Heart right ventricle (tissue), 16 donors: ENCODE results near the gene EN2. TPM values are rescaled to one million over a fixed set of nuclear protein-coding genes. Genes with fewer than 3 reads are reported as not detected.
A peak's percentile ranks its signal among the peaks of the same experiment; 100 is the strongest.

ENCODE experiments used
- ATAC-seq, 8 donors: fragments of 200-7000 bp; cut with Tn5 transposase; one replicate each; pipeline ENCODE4 v1.9.1; 2020; ENCODE audit warnings: mild to moderate bottlenecking in 8 of 8, moderate library complexity in 8 of 8, moderate number of reproducible peaks in 1 of 8
- DNase-seq, 2 donors: peaks; one replicate each; pipeline ENCODE4 v3.0.0-alpha.2; 2020
- H3K27ac ChIP-seq, 10 donors: fragments of 200-600 bp; sonication (generic) in 2 of 10; one replicate each; pipeline versions ENCODE4 v1.5.0 to v1.8.0; 2020 to 2022; ENCODE audit warnings: mild to moderate bottlenecking in 3 of 10
- H3K27me3 ChIP-seq, 7 donors: fragments of 200-600 bp; one replicate each; pipeline ENCODE4 v1.8.0; 2021 to 2022; ENCODE audit warnings: mild to moderate bottlenecking in 2 of 7
- H3K36me3 ChIP-seq, 9 donors: fragments of 200-600 bp; sonication (generic) in 1 of 9; one replicate each; pipeline versions ENCODE4 v1.5.0 to v1.8.0; 2020 to 2022; ENCODE audit warnings: mild to moderate bottlenecking in 2 of 9
- H3K4me1 ChIP-seq, 9 donors: fragments of 200-600 bp; sonication (generic) in 1 of 9; one replicate each; pipeline versions ENCODE4 v1.5.0 to v1.8.0; 2020 to 2022; ENCODE audit warnings: mild to moderate bottlenecking in 4 of 9
- H3K4me3 ChIP-seq, 10 donors: fragments of 200-600 bp; sonication (generic) in 2 of 10; one replicate each; pipeline versions ENCODE4 v1.5.0 to v1.8.0; 2020 to 2022; ENCODE audit warnings: mild to moderate bottlenecking in 7 of 10, moderate library complexity in 2 of 10
- H3K9me3 ChIP-seq, 11 donors: fragments of 200-600 bp in 10 of 11; sonication (generic) in 2 of 11; one replicate each; pipeline versions ENCODE4 v1.5.0 to v1.8.0; 2013 to 2022; ENCODE audit warnings: mild to moderate bottlenecking in 2 of 11, control low read depth in 1 of 11, moderate library complexity in 1 of 11
- WGBS, 2 donors: extraction: QIAGEN DNeasy Blood & Tissue Kit; methylation state at CpG; one replicate each; pipeline ENCODE4 v1.1.7; 2013; ENCODE audit warnings: inconsistent platforms in 1 of 2; 5-methylcytosine and 5-hydroxymethylcytosine counted together
- intact Hi-C, 10 donors: fragments of 100-400 bp; cut with DNase I; formaldehyde crosslinking; loops; one replicate each; pipeline versions ENCODE4 v1.11.1 to v1.14.2; 2022
- polyA plus RNA-seq, 2 donors: library from polyadenylated mRNA; stranded (reverse); fragments of 200-250 nt; gene quantifications; one replicate each; pipeline ENCODE4 v1.2.3, GENCODE V29; 2013
- total RNA-seq, 10 donors: library from RNA; stranded (reverse); fragmentation: NEBNext Ultra II Directional in 3 of 10; extraction: Animal tissue kit (Norgen Biotek cat#: 25700) in 3 of 10; gene quantifications; one replicate each; pipeline versions ENCODE4 v1.2.1 to v1.2.4, GENCODE V29; 2021 to 2023
- TF ChIP-seq, protein P1 (sequence below), 9 donors: fragments of 200-600 bp; sonication (generic) in 2 of 9; IDR thresholded peaks; one replicate each; pipeline versions ENCODE4 v1.5.0 to v1.8.0; 2021 to 2022; ENCODE audit warnings: antibody characterized with exemption in 9 of 9, mild to moderate bottlenecking in 5 of 9, moderate library complexity in 1 of 9
- donor health status: Arrhythmogenic right ventricular cardiomyopathy.
- donor health status: ischemic (EF 13 %, LVEDD 7.1; RV severe dilation, severe dysfunction).
- donor health status: healthy with polysubstance abuse.
- donor health status: DM: no; HTN: yes; CAD: no.
- donor health status: DM: no; HTN: no; CAD: no.
- donor health status: ischemic (EF 25% LVEDD 6.9; RV normal size, moderate dysfunction).
- donor health status: ischemic (EF 25% LVEDD 5.7; RV mildly dilated, moderate dysfunction).
- donor health status: healthy.
- donor health status: DM: yes; HTN: yes; CAD: no.
- donor health status: Ischemic cardiomyopathy.
- donor health status: ischemic (EF 35%, LVEDD 5.7; RV mildly dilated, moderate dysfunction).
- donor health status: nonischemic (EF 11% LVEDD 7.7; RV severe dilation, severe dysfunction).
- donor health status: DM: yes; HTN: yes; CAD: no.
- donor health status: PGD.
- donor health status: ischemic (EF 29% LVEDD 5.4; RV normal size, mild dysfunction).
- donor health status: nonischemic (EF 23%, LVEDD 6.1; RV moderate dilation, normal function).

EN2 gene
- total and polyA plus RNA-seq, 12 donors = 0.01 to 0.08 (median 0.07) TPM; not detected in 8

DNA sequence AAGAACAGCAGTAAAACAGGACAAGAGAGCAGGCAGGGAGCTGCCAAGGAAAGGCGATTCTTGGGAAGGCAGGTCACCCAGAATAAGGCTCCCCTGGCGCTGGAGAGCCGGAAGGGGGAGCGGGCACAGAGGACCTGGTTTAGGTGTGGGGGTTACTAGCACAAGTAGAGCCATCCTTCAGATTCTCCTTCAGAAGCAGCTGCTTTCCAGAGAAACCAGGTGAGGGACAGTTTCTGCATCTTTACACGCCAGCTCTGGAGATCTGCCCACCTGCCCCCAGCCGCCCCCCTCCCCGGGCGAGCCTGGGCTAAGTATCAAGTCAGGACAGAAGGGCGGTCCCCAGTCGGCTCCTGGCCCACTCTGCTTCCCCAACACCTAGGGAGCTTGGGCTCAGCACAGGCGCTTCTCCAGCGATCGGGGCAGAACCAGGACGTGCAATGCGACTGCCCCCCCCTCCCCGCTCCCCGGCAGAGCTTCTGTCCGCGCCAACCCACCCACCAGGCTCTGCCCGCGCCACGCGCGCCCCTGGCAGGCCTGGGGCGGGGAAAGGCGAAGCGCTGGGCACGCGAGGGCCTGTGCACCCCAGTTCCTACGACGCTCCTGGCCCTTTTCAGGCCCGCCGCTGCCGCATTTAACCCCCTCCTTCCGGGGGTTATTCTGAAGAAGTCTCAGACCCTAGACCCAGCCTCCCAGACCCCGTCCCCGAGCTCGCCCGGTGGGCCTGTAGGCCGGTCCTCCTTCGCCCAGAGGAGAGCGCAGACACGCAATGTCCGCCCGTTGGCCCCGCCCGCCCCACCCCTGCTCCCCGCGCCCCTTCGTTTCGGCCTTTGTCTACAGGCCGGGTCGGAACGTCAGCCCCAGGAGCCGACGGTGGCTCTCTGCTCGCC lies 4.4 kb upstream of the EN2 start:
- Histone ChIP-seq H3K36me3 (no peaks in the 10 kb centered on the region), H3K27ac (no peak overlapping the region), H3K9me3 (no peaks in the 10 kb centered on the region), H3K4me1 (peaks cover 11 to 54% (median 43%) of the 10 kb centered on the region in 9 donors), H3K27me3 (peaks cover 86 to 97% (median 96%) of the 10 kb centered on the region in 7 donors), H3K4me3 (peak overlapping the region in 3 of 10 donors; percentile 8 to 14 (median 12))
- DNase-seq (no peak), ATAC-seq (no peak)
- WGBS, 2 donors = 2 to 3% methylated on average over 57 of the region's 57 CpGs
- intact Hi-C loops = loop anchor here in 1 of 10 donors (10.0 kb wide), 1 partner anchor 69 kb away; no protein-coding TSS in a partner anchor
- TF ChIP-seq, protein P1, sequence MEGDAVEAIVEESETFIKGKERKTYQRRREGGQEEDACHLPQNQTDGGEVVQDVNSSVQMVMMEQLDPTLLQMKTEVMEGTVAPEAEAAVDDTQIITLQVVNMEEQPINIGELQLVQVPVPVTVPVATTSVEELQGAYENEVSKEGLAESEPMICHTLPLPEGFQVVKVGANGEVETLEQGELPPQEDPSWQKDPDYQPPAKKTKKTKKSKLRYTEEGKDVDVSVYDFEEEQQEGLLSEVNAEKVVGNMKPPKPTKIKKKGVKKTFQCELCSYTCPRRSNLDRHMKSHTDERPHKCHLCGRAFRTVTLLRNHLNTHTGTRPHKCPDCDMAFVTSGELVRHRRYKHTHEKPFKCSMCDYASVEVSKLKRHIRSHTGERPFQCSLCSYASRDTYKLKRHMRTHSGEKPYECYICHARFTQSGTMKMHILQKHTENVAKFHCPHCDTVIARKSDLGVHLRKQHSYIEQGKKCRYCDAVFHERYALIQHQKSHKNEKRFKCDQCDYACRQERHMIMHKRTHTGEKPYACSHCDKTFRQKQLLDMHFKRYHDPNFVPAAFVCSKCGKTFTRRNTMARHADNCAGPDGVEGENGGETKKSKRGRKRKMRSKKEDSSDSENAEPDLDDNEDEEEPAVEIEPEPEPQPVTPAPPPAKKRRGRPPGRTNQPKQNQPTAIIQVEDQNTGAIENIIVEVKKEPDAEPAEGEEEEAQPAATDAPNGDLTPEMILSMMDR (IDR thresholded peaks at IDR 0.05) = no peak

DNA sequence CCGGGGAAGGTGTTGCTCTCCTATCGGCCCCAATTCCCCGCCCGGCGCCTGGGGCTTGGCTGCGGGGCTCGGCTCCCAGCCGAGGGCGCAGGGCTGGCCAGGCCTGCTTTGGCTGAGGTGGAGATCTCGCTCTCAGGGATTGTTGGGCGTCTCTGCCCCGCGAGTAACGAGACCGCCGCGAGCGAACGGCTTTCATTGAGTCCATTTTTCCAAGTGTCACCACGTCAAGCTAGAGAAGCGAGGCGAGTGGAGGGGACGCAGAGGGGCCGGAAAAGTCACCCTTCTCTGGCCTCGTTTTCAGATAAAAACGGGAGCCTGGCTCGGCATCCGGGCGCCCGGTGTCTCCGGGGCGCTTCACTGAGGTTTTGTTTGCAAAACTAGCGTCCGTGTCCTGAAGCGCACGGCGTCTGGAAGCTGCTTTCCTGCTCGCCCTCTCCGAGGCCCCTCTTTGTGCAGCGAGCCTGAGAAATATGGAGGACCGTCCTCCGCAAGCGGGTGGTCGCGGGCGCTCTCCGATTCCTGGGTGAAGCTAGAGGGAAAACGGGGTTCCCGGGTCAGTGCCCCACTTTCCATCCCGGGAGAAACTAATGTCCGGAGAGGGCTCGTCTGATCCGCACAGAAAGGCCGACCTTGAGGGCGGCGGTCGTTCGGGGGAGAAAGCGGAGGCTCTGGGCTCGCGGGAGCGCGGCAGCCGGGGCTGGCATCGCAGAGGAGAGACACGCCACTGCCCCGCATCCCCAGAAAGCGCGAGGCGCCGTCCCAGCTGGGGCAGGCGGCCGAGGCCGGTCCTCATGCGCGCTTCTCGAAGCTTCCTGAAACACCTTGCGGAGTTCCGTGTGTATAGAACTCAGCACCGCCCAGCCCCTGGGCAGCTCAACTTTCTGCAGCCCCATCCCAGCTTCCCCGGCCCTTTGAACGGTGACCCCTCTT lies 3.5 kb upstream of the EN2 start:
- Histone ChIP-seq H3K27me3 (peaks cover 87 to 97% (median 96%) of the 10 kb centered on the region in 7 donors), H3K9me3 (no peaks in the 10 kb centered on the region), H3K36me3 (no peaks in the 10 kb centered on the region), H3K4me1 (peaks cover 13 to 48% (median 42%) of the 10 kb centered on the region in 9 donors), H3K4me3 (peak overlapping the region in 4 of 10 donors; percentile 8 to 14 (median 13)), H3K27ac (no peak overlapping the region)
- TF ChIP-seq, protein P1 (IDR thresholded peaks at IDR 0.05) = no peak
- no peak for DNase-seq
- intact Hi-C loops = loop anchor here in 1 of 10 donors (10.0 kb wide), 1 partner anchor 70 kb away; no protein-coding TSS in a partner anchor
- 1 to 3% methylated on average over 81 to 82 of the region's 82 CpGs for WGBS, 2 donors
- ATAC-seq = no peak

DNA sequence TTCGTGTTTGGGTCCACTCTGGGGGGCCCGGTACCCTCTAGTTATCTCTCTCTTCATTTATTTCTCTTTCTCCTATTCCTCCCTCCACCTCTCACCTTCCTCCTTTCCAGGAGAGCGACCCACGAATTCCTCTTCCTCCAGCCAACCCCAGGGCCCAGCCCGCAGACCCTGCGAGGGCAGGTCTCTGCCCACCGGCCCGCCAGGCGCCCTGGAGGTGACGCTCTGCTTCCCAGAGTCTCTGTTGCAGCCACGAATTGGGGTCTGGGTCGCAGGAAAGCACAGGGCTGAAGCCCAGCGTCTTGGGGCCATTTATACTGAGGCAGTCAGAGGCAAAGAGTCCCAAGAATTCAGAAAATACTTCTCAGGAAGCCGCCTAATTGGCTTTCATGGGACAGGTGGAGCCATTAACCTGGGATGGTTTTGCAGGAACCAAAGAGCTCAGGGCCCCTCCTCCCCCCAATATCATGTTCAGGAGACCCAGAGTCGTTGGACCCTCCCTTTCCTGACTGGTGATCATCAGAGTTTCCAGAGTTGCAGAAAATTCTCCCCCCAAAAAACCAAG lies 2.7 kb upstream of the EN2 start:
- no peak for ATAC-seq
- TF ChIP-seq, protein P1 (IDR thresholded peaks at IDR 0.05) = no peak
- H3K27me3 ChIP-seq = peaks cover 86 to 97% (median 96%) of the 10 kb centered on the region in 7 donors
- H3K9me3 ChIP-seq = no peaks in the 10 kb centered on the region
- no peak for DNase-seq
- no peaks in the 10 kb centered on the region for H3K36me3 ChIP-seq
- intact Hi-C loops = loop anchor here in 1 of 10 donors (10.0 kb wide), 1 partner anchor 70 kb away; no protein-coding TSS in a partner anchor
- no peak overlapping the region for H3K4me3 ChIP-seq
- peaks cover 14 to 49% (median 39%) of the 10 kb centered on the region in 9 donors for H3K4me1 ChIP-seq
- no peak overlapping the region for H3K27ac ChIP-seq
- 3% methylated on average over 15 of the region's 15 CpGs for WGBS, 2 donors
